D721Med (cell line): ENCODE data around the gene CNIH2.
"Not testable (repeated sequence)": the region's sequence is repeated elsewhere in the genome, so short reads cannot be mapped to it uniquely, and the experiment has no call there.

Experiments used
- DNase-seq: peaks from one replicate; pipeline ENCODE4 v3.0.0; 2011; ENCODE audit warnings: low spot score; ENCODE audit not compliant: insufficient read length
- FAIRE-seq: peaks from 2 replicates; lab custom pipeline; 2011; peaks lifted over from hg19 to GRCh38; lab: Jason Lieb, UNC
- CTCF ChIP-seq: IDR thresholded peaks from 2 replicates; pipeline ENCODE4 v1.5.1; 2012; ENCODE audit warnings: mild to moderate bottlenecking, control low read depth; ENCODE audit not compliant: insufficient read depth; ENCODE audit errors: missing control alignments

CNIH2 gene

GRCh38 chr11:66317723-66318599, 40.0 kb downstream of the CNIH2 start:
- no peak for FAIRE-seq
- DNase-seq = no peak
- TF ChIP-seq CTCF = no peak

GRCh38 chr11:66318600-66318970, 40.6 kb downstream of the CNIH2 start:
- no peak for FAIRE-seq
- DNase-seq = no peak
- no peak for TF ChIP-seq CTCF

GRCh38 chr11:66320289-66320688, 42.3 kb downstream of the CNIH2 start:
- not testable (repeated sequence) for FAIRE-seq, DNase-seq

GRCh38 chr11:66320748-66321147, 42.8 kb downstream of the CNIH2 start:
- DNase-seq, FAIRE-seq: not testable (repeated sequence)

GRCh38 chr11:66321606-66322005, 43.6 kb downstream of the CNIH2 start:
- FAIRE-seq (no peak), DNase-seq (no peak)
- no peak for TF ChIP-seq CTCF

- DNase-seq = no peak
- TF ChIP-seq CTCF = no peak
- FAIRE-seq = no peak
Measured at GRCh38 chr11:66322732-66323427, 44.9 kb downstream of the CNIH2 start.

- FAIRE-seq (no peak), DNase-seq (no peak)
- TF ChIP-seq CTCF = no peak
Measured at GRCh38 chr11:66323684-66324083, 45.7 kb downstream of the CNIH2 start.

GRCh38 chr11:66324664-66325063, 46.7 kb downstream of the CNIH2 start:
- FAIRE-seq = no peak
- DNase-seq = no peak
- TF ChIP-seq CTCF = no peak
